HG03196 (cell line): ENCODE data around the gene KRTAP5-11.
"Not testable (repeated sequence)": the region's sequence is repeated elsewhere in the genome, so short reads cannot be mapped to it uniquely, and the experiment has no call there.

ENCODE experiments used
- ATAC-seq: cut with Tn5 transposase; IDR thresholded peaks from one replicate; pipeline ENCODE4 v1.9.1; 2021; ENCODE audit not compliant: unreplicated experiment

The KRTAP5-11 gene

DNA sequence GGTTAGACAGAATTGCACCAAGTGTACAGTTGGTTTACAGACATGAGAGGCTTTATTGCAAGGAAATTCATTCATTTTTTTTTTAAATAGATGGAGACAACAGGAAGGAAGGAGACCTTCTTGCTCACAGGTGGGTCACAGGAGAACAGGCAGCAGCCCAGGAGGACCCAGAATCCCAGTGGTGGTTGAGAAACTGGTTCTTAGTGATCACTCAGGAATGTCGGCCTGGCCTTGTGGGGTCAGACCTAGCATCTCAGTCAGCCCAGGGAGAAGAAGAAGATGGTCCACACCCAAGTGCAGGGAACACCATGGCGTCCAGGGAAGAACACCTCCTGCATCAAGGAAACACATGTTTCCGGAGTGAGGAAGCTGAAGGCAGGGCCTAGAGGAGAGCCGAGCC is 849 bp downstream of the KRTAP5-11 start:
- no peak for ATAC-seq

DNA sequence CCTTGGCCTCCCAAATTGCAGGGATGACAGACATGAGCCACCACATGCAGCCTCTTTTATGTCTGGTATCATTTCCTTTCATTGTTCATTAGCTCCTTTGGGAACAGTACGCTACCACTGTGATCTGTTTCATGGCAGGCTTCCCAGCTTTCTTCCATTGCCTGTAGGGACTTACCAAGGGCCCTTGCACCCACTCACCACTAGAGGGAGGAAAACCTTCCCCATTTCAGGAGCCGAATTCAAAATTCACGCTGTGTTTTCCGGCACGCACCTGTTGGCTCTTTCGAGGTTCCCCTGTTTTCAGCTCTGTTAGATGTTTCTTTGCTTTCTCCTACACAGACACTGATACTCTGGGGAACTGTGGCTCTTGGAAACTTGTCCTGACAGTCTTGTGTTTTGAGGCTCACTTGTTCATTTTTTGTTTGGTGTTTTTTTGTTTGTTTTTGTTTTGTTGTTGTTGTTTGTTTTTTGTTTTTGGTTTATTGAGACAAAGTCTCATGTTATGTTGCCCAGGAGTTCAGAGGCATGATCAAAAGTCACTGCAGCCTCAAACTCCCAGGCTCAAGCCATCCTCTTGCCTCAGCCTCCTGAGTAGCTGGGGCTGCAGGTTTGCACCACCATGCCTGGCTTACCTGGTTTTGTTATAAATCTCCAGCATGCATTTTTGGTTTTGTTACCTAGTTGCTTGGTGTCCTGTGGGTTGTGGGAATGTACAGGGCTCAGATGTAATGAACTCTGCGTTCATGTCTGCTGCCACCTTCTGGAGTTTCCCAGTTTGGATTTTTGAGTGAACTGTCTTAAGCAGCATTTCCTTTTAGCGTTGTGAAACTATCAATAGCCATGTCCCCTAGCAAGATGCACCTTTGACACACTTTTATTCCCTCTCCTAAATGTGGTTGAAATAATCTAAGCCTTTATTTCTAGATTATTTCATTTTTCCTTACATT is 2.3 kb downstream of the KRTAP5-11 start:
- ATAC-seq: no peak

DNA sequence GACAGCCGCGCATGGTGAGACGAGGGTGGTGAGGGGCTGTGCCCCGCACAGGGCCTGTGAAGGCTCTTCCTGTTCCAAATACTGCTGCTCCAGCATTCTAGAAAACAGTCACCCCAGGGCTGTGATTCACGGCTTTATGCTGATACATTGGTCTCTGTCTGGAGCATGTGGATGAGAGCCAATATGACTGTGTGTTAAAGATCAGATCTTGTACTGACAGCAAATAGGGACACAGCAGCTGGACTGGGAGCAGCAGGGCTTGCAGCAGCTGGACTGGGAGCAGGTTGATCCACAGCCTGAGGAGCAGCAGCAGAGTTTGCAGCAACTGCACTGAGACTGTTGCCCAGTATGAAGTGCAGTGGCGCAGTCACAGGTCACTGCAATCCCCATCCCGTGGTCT is 3.2 kb downstream of the KRTAP5-11 start:
- not testable (repeated sequence) for ATAC-seq

DNA sequence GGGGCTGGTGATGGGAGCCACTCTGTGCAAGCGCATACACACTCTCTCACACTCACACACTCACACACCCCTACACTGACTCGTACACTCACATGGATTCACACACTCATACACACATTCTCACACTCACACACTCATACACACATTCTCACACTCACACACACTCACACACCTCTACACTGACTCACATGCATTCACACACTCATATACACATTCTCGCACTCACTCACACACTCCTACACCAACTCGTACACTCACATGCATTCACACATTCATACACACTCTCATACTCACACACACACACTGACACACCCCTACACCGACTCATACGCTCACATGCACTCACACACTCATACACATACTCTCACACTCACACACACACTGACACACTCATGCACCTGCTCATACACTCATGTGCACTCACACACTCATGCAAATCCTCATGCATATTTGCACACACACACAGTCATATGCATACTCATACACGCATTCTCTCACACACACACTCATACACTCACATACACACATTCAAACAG is 5.1 kb downstream of the KRTAP5-11 start:
- no peak for ATAC-seq

DNA sequence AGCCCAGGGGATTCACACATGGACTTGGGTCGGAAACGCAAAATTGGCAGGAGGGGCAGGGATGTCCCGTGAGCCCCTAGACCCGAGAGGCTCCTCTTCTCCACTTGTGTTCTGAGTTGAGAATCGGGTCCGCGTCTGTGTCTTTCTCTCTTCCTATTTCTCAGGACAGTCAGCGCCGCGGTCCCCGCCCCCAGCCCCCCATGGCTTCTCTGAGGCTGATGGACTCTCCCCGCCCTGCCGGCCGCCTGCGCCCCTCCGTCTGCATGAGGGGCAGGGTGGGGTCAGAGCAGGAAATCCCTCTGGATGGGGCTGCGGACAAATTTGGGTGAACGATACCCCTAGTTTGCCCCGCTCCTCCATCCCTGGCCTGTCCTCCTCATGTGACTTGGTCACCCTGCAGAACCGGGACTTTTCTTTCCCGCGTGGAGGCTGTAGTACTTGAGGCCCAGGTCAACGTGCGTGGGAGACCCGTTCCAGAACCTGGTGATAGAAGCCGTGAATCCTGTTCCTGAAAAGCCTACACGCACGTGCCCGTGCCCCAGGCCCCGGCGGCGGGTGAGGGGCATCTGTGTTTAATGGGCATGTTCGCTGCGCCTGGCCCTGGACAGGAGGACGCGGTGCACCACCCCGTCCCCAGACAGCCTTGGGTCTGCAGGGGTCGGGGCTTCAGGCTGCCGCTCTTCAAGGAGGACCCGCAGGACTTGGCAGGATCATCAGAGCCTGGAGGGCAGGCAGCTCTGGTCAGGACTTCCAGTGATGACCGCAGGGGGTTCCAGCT is 5.8 kb downstream of the KRTAP5-11 start:
- not testable (repeated sequence) for ATAC-seq

DNA sequence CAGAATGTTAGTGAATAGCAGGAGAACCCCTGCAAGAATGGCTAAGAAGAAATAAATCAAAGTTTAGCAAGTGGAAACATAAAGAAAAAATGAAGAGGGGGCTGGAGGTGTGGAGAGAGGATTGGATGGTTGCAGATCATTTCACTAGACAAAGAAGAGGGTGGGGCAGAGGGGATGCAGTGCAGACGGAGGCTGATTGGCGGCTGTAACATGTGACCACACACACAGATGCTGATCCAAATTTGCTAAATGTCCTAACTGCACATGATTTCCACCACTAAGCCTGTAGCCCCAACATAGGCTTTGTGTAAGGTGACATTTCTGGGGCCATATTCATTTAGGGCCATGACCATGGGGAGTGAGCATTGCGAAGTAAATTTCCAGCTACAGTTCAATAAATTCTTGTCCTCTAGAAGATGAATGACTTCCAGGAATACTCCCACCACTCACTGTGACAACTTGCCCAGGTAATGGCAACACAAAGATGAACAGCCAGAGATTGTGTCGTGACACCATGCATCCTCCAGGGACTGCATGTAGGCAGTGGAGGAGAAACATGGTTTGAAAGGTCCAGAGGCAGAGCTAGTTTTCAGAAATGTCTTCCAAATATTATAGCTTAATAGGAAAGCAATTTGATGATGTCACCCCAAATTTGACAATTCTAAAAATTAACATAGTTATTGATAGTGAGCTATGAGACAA is 6.8 kb downstream of the KRTAP5-11 start:
- ATAC-seq: no peak

DNA sequence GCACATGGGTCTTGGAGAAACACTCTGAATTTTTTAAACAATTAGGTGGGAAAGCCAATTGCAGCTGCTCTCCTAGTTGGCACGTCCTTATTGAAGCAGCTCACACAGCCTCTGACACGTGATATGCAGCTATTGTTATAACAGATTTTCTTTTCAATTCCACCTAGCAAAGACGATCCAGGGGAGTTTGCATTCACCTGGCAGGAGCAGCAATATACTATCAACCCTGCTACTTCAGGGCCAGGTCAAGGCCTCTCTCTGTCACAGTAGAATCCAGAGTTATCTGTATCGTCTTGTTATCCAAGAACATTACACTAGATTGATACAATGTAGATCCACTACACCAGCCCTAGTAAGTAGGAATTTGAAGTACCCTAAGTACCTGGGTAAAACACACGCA is 8.3 kb downstream of the KRTAP5-11 start:
- no peak for ATAC-seq

DNA sequence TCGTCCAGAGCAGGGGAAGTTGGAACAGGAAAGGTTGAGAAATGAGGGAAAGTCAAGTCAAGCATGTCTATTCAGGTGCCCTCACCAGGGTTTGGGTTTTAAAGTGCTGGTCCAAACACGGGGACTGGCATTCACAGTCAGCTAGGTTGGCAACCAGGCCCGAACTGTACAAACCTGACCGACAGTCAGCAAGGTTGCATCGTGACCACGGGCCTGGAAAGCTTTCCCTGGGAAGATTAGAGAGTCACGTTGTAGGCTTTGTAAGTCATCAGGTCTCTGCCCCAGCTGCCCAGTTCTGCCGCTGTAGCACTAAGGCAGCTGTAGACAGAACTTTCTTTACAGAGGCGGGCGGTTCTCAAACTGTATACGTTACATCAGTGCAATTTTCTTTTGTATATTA is 9.9 kb downstream of the KRTAP5-11 start:
- no peak for ATAC-seq

DNA sequence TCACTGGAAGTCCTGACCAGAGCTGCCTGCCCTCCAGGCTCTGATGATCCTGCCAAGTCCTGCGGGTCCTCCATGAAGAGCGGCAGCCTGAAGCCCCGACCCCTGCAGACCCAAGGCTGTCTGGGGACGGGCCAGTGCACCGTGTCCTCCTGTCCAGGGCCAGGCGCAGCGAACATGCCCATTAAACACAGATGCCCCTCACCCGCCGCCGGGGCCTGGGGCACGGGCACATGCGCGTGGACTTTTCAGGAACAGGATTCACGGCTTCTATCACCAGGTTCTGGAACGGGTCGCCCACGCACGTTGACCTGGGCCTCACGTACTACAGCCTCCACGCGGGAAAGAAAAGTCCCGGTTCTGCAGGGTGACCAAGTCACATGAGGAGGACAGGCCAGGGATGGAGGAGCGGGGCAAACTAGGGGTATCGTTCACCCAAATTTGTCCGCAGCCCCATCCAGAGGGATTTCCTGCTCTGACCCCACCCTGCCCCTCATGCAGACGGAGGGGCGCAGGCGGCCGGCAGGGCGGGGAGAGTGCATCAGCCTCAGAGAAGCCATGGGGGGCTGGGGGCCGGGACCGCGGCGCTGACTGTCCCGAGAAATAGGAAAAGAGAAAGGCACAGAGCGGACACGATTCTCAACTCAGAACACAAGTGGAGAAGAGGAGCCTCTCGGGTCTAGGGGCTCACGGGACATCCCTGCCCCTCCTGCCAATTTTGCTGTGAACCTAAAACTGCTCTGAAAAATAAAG is 11.4 kb downstream of the KRTAP5-11 start:
- not testable (repeated sequence) for ATAC-seq

DNA sequence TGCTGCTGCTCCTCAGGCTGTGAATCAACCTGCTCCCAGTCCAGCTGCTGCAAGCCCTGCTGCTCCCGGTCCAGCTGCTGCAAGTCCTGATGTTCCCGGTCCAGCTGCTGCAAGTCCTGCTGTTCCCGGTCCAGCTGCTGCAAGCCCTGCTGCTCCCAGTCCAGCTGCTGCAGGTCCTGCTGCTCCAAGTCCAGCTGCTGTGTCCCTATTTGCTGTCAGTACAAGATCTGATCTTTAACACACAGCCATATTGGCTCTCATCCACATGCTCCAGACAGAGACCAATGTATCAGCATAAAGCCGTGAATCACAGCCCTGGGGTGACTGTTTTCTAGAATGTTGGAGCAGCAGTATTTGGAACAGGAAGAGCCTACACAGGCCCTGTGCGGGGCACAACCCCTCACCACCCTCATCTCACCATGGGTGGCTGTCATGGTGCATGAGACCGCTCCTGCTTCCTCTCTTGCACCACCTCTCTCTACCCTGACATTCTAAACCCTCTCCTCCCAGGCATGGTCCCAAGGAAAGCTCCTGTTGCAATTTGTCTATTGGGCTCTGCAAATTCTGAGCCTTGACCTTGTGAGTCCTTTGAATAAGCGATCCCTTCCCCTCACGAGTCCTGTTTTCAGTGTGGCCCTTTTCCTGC is 13.8 kb downstream of the KRTAP5-11 start:
- ATAC-seq: no peak

DNA sequence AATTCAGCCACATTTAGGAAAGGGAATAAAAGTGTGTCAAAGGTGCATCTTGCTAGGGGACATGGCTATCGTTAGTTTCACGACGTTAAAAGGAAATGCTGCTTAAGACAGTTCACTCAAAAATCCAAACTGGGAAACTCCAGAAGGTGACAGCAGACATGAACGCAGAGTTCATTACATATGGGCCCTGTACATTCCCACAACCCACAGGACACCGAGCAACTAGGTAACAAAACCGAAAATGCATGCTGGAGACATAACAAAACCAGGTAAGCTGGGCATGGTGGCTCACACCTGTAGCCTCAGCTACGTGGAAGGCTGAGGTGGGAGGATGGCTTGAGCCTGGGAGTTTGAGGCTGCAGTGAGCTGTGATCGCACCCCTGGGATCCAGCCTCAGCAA is 15.0 kb downstream of the KRTAP5-11 start:
- ATAC-seq: not testable (repeated sequence)

DNA sequence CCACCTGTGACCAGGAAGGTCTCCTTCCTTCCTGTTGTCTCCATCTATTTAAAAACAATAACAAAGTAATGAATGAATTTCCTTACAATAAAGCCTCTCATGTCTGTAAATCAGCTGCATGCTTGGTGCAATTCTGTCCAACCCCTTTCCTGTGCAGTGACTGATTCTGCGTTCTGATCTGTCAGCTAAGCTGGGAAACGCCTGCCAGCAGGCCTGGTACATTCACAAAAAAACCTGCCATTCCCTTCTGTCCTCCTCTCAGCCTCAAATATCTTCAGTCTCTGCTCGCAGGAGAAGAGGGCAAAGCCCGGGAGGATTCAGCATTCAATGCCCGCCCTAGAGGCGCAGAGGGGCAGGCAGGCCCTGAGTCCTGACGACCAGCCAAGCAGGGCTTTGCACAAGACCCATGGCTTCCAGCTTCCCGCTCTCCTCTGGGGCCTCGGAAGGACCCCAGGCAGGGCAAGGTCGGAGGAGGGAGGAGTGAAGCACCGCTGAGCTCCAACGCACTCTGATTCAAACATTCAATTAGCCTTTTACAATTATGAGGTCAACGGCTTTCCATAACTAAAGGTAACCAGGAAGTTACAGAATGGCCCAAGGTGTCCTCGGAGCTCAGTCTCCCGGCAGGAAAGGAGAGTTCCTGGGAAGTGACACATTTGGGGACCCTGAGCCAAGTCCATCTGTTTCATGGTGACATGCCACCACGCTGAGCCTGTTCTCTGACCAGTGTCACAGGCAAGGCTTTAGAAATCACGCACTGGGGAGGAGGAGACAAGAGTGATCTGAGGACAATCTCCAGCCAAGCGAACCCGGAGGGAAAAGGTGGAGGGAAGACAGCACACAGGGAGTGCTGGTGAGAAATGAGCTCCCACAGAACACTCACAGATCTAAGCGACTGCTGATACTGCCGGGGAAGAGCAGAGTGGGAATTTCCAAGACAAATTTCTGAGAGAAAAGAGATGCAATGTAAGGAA is 15.8 kb downstream of the KRTAP5-11 start:
- not testable (repeated sequence) for ATAC-seq

DNA sequence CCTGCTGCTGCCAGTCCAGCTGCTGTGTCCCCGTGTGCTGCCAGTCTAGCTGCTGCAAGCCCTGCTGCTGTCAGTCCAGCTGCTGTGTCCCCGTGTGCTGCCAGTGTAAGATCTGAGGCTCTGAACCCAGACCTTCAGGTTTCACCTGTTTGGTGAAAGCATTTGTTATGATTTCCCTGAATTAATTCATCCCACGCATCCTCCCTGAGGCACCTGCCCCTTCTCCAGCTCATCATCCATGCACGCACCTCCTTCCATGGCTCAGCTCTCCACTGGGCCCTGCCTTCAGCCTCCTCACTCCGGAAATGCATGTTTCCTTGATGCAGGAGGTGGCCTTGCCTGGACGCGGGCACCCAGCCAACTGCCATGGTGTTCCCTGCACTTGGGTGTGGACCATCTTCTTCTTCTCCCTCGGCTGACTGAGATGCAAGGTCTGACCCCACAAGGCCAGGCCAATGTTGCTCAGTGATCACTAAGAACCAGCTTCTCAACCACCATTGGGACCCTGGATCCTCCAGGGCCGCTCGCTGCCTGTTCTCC is 16.5 kb downstream of the KRTAP5-11 start:
- ATAC-seq: no peak

DNA sequence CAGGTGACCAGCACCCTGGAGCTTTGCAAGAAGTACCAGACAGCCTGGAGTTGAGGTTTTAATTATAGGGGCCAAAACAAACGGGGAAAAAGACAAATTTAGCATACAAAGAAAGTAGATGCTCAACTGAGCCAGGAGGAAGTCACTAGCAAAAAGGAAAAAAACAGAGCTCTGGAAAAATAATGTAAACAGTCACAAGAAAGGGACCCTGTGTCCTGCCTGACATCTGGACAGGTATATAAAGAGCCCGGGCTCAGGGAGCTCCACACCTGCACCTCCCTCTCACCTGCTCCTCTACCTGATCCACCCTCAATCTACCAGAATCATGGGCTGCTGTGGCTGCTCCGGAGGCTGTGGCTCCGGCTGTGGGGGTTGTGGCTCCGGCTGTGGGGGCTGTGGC is 17.4 kb downstream of the KRTAP5-11 start, which contains the start of gene KRTAP5-10:
Gene KRTAP5-10, plus strand, starts transcription at position 301 of the 400 bp plus-strand sequence. Its CDS starts 25 bp downstream, at position 326.
- no peak for ATAC-seq

DNA sequence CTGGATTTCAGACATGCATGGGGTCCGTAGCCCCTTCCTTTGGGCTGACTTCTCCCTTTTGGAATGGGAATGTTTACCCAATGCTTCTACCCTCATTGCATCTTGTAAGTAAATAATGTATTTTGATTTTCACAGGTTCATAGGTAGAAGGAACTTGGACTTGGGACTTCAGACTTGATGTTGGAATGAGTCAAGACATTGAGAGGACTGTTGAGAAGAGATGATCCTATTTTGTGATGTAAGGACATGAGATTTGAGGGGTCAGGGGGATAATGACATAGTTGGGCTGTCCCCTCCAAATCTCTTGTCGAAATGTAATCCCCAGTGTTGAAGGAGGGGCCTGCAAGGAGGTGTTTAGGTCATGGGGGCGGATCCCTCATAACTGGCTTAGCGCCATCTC is 18.2 kb downstream of the KRTAP5-11 start:
- no peak for ATAC-seq

DNA sequence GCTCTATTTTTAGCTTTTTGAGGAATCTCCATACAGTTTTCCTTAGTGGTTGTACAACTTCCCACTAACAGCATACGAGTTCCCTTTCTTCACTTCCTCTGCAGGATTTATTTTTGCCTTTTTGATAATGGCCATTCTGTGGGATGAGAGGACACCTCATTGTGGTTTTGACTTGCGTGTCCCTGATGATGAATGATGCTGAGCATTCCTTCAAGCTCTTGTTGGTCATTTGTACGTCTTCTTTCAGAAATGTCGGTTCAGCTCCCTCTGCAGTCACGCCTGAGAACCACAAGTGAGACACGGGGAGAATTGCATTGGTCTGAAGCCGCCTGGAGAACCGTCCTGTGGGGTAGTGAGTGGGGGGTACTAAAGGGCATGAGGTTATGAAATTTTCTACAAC is 19.3 kb downstream of the KRTAP5-11 start:
- ATAC-seq: no peak

DNA sequence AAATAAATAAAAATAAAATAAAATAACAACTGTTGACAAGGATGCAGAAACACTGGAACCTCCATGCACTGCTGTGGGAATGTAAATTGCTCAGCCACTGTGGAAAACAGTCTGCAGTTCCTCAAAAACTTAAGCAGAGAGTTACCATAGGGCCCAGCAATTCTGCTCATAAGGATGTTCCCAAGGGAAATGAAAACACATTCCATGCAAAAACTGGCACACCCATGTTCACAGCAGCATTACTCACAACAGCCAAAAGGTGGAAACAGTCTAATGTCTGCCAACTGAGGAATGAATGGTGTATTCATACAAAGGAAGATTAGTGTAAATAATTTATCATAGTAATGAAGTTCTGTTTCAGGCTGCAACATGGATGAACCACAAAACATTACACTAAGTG is 20.6 kb downstream of the KRTAP5-11 start:
- ATAC-seq: no peak

DNA sequence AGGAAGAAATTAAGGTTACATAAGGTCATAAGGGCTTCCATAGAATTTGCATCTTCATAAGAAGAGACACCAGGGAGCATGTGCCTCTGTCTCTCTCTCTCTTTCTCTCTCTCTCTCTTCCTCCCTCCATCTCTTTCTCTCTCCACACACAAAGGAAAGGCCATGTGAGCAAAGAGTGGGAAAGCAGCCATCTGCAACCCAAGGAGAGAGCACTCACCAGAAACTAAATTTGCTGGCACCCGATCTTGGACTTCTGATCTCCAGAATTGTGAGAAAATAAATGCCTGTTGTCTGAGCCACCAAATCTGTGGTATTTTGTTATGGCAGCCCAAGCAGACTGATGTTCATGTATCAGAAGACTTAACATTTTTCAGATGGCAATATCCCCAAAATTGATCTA is 23.7 kb downstream of the KRTAP5-11 start:
- no peak for ATAC-seq
